Measurements from ENCODE around the gene SLC29A1.

DNA sequence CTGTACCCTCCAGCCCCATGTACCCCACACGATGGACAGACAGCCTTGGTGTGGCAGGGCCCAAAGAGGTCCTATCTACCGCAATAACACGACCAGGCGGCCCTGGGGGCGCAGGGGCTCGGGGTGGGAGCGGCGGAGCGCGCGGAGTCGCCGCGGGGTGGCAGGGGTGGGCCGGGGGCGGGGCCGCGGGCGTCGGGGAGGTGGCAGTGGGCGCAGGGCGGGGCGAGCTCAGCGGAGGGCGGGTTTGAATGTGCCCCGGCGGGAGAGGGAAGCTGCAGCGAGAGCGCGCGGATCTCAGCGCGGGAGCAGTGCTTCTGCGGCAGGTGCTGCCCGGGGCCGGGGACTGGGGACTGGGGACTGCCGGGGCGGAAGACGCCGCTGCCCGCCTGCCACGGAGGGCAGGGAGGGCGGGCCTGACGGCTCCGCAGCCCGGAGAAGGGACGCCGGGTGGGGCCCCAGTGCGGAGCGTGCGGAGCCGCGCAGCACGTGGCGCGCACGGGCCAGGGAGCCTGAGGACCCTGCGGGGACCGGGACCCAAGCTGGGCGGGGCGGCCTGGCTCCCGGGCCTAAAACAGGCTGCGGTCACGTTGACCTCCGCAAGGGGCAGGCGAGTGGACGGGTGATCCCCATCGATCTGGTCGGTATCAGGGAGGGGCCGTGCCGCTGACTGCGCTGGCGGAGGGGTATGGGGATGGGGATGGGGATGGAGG, at the start of gene SLC29A1:
- TF ChIP-seq CTCF (conservative IDR thresholded peaks at IDR 0.05) (peak; percentile 37; the same call in 1 of the 2 replicates), EZH2 (IDR thresholded peaks at IDR 0.05; ENCODE audit: low read depth) (no peak)

Data from PC-9 (cell line).